ENCODE measurements around the gene SNRNP48.

- TF ChIP-seq NANOG (IDR thresholded peaks at IDR 0.05; ENCODE audit: insufficient read depth, low read depth, low read length, poor library complexity, severe bottlenecking) (no peak), CTCF (IDR thresholded peaks at IDR 0.05; ENCODE audit: control extremely low read depth in 1 of 3, insufficient read depth in 1 of 3, low read depth in 1 of 3, low read length in 3 of 3) (no peak), ASH2L (IDR thresholded peaks at IDR 0.05; ENCODE audit: low read length) (no peak), MAX (IDR thresholded peaks at IDR 0.05) (no peak), RBBP5 (IDR thresholded peaks at IDR 0.05; ENCODE audit: borderline replicate concordance, low read depth, low read length) (no peak)
Measured at GRCh38 chr6:7555671-7556070, 34.3 kb upstream of the SNRNP48 start.

Data from H1 (cell line).